AG09319 (cell line): ENCODE data around the gene NLGN2.

Source experiments
- DNase-seq: peaks from one replicate; pipeline ENCODE4 v3.0.0-alpha.2; 2010; ENCODE audit warnings: low read depth; ENCODE audit errors: extremely low read depth
- CTCF ChIP-seq: IDR thresholded peaks from 2 replicates; pipeline ENCODE4 v1.5.1; 2011; ENCODE audit warnings: low read depth, mild to moderate bottlenecking, inconsistent platforms, low read length, moderate library complexity

Gene NLGN2

GRCh38 chr17:7416323-7416722 is 8.7 kb downstream of the NLGN2 start:
- DNase-seq: no peak
- no peak for TF ChIP-seq CTCF

GRCh38 chr17:7417056-7417655 is 9.5 kb downstream of the NLGN2 start:
- DNase-seq: no peak
- TF ChIP-seq CTCF: no peak

GRCh38 chr17:7418472-7419152 is 11.0 kb downstream of the NLGN2 start:
- no peak for DNase-seq
- no peak for TF ChIP-seq CTCF

DNA sequence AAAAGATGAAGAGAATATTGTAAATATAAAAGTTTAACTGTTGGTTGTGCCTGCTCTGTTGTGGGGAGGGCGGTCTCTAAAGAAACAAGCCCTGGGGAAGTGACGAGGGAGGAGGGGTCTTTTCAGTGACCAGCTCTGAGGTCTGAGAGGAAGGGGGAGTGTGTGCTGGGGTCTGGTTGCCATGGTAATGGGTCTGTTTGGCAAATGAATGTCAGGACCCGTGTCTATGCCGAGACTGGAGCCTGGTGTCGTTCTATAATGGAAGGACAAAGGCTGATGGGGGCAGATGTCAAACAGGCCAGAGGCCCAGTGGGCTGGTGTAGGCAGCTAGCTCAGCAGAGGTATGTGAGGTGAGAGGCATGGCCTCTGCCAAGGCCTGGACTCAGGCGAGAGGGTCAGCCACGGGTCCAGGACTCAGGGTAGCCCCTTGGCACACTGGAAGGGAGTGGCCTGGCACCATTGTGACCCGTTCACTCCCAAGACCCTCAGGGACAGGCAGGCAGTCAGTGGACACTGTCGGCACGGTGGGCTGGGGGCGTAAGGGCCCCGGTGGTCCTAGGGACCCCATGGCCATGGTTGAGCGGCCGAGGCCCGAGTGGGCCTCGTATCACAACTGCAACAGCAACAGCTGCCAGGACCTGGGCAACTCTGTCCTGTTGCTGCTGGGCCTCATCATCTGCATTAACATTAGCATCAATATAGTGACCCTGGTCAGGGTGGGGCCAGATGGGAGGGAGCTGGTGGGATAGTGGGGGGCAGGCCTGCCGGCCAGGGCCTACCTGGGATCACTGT is 12.4 kb downstream of the NLGN2 start, which contains the start of gene SPEM1:
Gene SPEM1, plus strand, starts transcription at position 506 of the 792 bp plus-strand sequence. Its CDS starts 61 bp downstream, at position 567.
- no peak for TF ChIP-seq CTCF
- no peak for DNase-seq

DNA sequence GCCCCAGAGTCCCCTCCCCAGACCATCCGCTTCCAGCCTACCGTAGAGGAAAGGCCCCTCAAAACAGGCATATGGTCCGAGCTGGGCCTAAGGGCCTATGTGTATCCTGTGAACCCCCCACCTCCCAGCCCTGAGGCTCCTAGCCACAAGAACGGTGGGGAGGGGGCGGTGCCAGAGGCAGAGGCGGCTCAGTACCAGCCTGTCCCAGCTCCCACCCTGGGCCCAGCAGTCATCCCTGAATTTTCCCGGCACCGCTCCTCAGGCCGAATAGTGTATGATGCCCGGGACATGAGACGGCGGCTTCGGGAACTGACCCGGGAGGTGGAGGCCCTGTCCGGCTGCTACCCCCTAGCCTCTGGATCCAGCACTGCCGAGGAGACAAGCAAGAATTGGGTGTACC is 13.5 kb downstream of the NLGN2 start:
- no peak for DNase-seq
- TF ChIP-seq CTCF: no peak

DNA sequence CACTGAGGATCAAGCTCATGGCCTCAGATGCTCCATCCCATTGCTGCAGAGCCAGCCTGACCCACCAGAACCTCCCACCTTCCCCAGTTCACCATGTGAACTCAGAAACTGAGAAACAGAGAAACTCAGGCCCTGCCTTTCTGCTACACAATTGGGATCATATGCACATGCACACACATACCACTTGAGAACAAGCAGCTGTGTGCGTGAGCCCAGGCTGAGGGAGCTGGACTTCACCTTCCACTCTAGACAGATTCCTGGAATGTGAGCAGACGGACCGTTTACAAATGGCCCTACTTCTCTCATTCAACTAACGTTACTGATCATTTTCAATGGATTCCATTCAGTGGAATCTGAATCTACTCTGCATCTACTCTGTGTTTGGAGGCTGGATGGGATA is 16.0 kb downstream of the NLGN2 start:
- no peak for TF ChIP-seq CTCF
- no peak for DNase-seq

DNA sequence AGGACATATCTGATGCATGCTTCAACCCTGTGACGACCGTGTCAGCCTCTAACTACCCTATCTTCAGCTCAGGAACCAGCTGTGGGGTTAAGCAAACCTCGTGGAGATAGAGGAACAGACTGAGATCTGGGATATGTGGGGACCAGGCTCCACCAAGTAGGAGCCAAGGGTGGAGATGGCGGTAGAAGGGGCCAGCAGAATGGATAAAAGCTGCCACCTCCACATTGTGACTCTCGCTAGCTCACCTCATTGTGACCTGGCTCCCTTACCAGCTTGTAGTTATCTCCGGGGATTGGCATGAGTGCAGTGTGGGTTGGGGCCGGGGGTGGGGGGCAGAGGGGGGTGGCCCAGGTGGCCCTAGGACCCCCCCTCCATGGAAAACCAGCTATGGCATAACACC is 17.7 kb downstream of the NLGN2 start, which contains the start of gene SPEM2:
Gene SPEM2, plus strand, starts transcription at position 301 of the 400 bp plus-strand sequence. Its CDS starts 73 bp downstream, at position 374.
- DNase-seq: no peak
- TF ChIP-seq CTCF: no peak
